ENCODE results near the gene VAX1.

DNA sequence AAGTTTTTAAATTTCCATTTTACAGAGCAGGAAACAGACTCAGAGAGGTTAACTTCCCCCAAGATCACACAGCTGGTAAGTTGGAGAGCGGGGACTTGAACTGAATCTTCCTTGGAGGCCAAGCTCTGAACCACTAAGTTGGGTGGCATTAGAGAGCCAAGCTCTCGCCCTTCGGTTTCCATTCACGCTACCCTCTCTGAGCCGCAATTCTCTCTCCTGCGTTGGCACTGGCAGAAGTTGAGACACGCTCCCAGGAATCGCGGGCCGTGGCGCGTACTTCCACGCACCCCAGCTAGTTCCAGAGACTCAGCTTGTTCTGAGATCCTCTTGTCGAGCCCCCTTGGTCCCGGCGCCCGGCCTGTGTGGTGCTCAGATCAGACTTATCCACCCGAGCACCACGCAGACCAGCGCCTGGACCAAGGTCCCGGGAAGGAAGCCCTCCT, 29.3 kb upstream of the VAX1 start:
- TF ChIP-seq CTCF (conservative IDR thresholded peaks at IDR 0.05 in 1 of 2, IDR thresholded peaks at IDR 0.05 in 1 of 2; ENCODE audit: low read depth in 1 of 2, low read length in 2 of 2), result no peak
- TF ChIP-seq EZH2 (IDR thresholded peaks at IDR 0.05; ENCODE audit: low read length, missing control alignments), result peak; percentile 64

Measured in fibroblast of lung (primary cell).